Breast epithelium (tissue), 4 donors: ENCODE results near the gene TRPM2. TPM values are rescaled to one million over a fixed set of nuclear protein-coding genes. Genes with fewer than 3 reads are reported as not detected.

Experiments
- DNase-seq, 2 donors: peaks; one replicate each; pipeline ENCODE4 v3.0.0-alpha.2; 2019; ENCODE audit warnings: low spot score in 2 of 2
- H3K27ac ChIP-seq, 2 donors: fragments of 200-600 bp; sonication (generic) in 1 of 2; one replicate each; pipeline ENCODE4 v1.5.1; 2016 to 2019; ENCODE audit warnings: mild to moderate bottlenecking in 1 of 2
- H3K27me3 ChIP-seq, 2 donors: fragments of 200-600 bp; sonication (generic) in 1 of 2; one replicate each; pipeline versions ENCODE4 v1.5.1 to v1.6.0; 2017 to 2019; ENCODE audit warnings: control low read depth in 1 of 2, mild to moderate bottlenecking in 1 of 2
- H3K36me3 ChIP-seq: fragments of 200-600 bp; one replicate; pipeline ENCODE4 v1.5.1; 2019
- H3K4me1 ChIP-seq, 2 donors: fragments of 200-600 bp; sonication (generic); one replicate each; pipeline ENCODE4 v1.5.1; 2016 to 2019; ENCODE audit warnings: control low read depth in 1 of 2
- H3K4me3 ChIP-seq, 3 donors: fragments of 200-600 bp; sonication (generic); 1 replicate in 2 of 3; 2 replicates in 1 of 3; pipeline ENCODE4 v1.5.1; 2016 to 2019; ENCODE audit warnings: mild to moderate bottlenecking in 3 of 3, moderate library complexity in 2 of 3
- H3K9me3 ChIP-seq, 2 donors: fragments of 200-600 bp; sonication (generic) in 1 of 2; one replicate each; pipeline ENCODE4 v1.5.1; 2016 to 2019; ENCODE audit warnings: control low read depth in 1 of 2
- CTCF ChIP-seq, 3 donors: fragments of 450-650 bp; IDR thresholded peaks; one replicate each; pipeline ENCODE4 v1.5.1; 2016 to 2017; ENCODE audit warnings: antibody characterized with exemption in 3 of 3, mild to moderate bottlenecking in 3 of 3, moderate library complexity in 3 of 3
- POLR2A ChIP-seq: fragments of 450-650 bp; IDR thresholded peaks from one replicate; pipeline ENCODE4 v1.6.1; 2016; ENCODE audit warnings: antibody characterized with exemption, mild to moderate bottlenecking, moderate library complexity
- POLR2AphosphoS5 ChIP-seq, 3 donors: sonication (generic); formaldehyde crosslinking; IDR thresholded peaks; one replicate each; pipeline ENCODE4 v1.6.1; 2017; ENCODE audit warnings: antibody characterized with exemption in 3 of 3
- intact Hi-C: fragments of 100-400 bp; cut with DNase I; formaldehyde crosslinking; loops from one replicate; pipeline ENCODE4 v1.15.1; 2023; ENCODE audit warnings: low total_unique reads
- total RNA-seq, 3 donors: library from RNA; depleted of rRNA; stranded (reverse); fragments of >200 nt; gene quantifications; one replicate each; pipeline ENCODE4 v1.1.0, GENCODE V29; 2016

The TRPM2 gene
- total RNA-seq, 3 donors from 2014 or later = 4.3 to 7.9 (median 7.2) TPM

GRCh38 chr21:44374601-44375280 lies 21.3 kb downstream of the TRPM2 start:
- Histone ChIP-seq H3K36me3 (no peaks in the 10 kb centered on the region), H3K27ac (no peak overlapping the region), H3K4me1 (no peaks in the 10 kb centered on the region), H3K9me3 (peaks cover 0 to 7% of the 10 kb centered on the region in 2 donors), H3K27me3 (peaks cover 0 to 70% of the 10 kb centered on the region in 2 donors), H3K4me3 (no peak overlapping the region)
- TF ChIP-seq CTCF (IDR thresholded peaks at IDR 0.05) = no peak
- TF ChIP-seq POLR2AphosphoS5 (IDR thresholded peaks at IDR 0.05) = no peak
- no peak for TF ChIP-seq POLR2A
- DNase-seq = no peak
- intact Hi-C loops = no loop called here

GRCh38 chr21:44375281-44375651 lies 21.8 kb downstream of the TRPM2 start:
- peaks cover 0 to 70% of the 10 kb centered on the region in 2 donors for H3K27me3 ChIP-seq
- no peaks in the 10 kb centered on the region for H3K36me3 ChIP-seq
- no peaks in the 10 kb centered on the region for H3K4me1 ChIP-seq
- H3K9me3 ChIP-seq = peaks cover 0 to 7% of the 10 kb centered on the region in 2 donors
- H3K4me3 ChIP-seq = no peak overlapping the region
- DNase-seq = no peak
- TF ChIP-seq POLR2AphosphoS5 (IDR thresholded peaks at IDR 0.05) (no peak), CTCF (IDR thresholded peaks at IDR 0.05) (no peak), POLR2A (no peak)
- H3K27ac ChIP-seq = no peak overlapping the region
- intact Hi-C loops = no loop called here

GRCh38 chr21:44375761-44376241 lies 22.4 kb downstream of the TRPM2 start:
- Histone ChIP-seq H3K9me3 (peaks cover 0 to 7% of the 10 kb centered on the region in 2 donors), H3K27me3 (peaks cover 0 to 70% of the 10 kb centered on the region in 2 donors), H3K4me1 (no peaks in the 10 kb centered on the region), H3K4me3 (no peak overlapping the region), H3K27ac (no peak overlapping the region), H3K36me3 (no peaks in the 10 kb centered on the region)
- no peak for TF ChIP-seq POLR2A
- no peak for TF ChIP-seq CTCF (IDR thresholded peaks at IDR 0.05)
- no peak for TF ChIP-seq POLR2AphosphoS5 (IDR thresholded peaks at IDR 0.05)
- intact Hi-C loops = no loop called here
- no peak for DNase-seq

GRCh38 chr21:44376606-44377005 lies 23.2 kb downstream of the TRPM2 start:
- intact Hi-C loops = no loop called here
- TF ChIP-seq CTCF (IDR thresholded peaks at IDR 0.05) = no peak
- no peak for TF ChIP-seq POLR2A
- no peak for TF ChIP-seq POLR2AphosphoS5 (IDR thresholded peaks at IDR 0.05)
- H3K27ac ChIP-seq = no peak overlapping the region
- no peak overlapping the region for H3K4me3 ChIP-seq
- peaks cover 0 to 7% of the 10 kb centered on the region in 2 donors for H3K9me3 ChIP-seq
- H3K4me1 ChIP-seq = no peaks in the 10 kb centered on the region
- no peaks in the 10 kb centered on the region for H3K36me3 ChIP-seq
- DNase-seq = no peak
- H3K27me3 ChIP-seq = peaks cover 0 to 71% of the 10 kb centered on the region in 2 donors

DNA sequence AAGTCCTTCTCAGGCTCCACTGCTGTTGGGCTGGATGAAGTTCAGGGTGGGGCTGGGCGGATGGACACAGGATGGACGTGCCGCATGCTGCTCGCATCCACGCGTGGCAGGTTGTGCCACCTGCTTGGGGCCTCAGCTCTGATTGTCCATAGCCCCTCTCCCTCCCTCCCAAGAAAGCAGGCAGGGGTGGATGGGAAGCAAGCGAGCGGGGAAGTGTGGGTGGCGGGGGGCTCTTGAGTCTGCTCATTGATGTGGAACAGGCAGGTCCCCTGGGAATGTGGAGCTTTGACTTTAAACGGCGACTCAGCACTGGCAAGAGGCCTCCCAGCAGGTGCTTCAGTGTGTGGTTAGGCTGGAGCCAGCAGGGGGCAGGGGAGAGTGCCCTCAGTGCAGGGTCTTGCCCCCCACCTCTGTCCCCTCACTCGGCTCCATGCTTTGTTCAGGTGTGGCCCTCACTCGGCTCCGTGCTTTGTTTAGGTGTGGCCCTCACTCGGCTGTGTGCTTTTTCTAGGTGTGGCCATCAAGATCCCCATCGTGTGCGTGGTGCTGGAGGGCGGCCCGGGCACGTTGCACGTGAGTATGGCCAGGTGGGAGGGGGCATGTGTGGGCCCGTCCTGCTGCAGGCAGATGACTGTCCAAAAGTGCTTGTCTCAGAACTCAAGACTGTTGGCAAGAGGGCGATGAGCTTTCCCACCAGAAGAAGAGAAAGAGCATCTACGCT lies 23.9 kb downstream of the TRPM2 start:
- no peaks in the 10 kb centered on the region for H3K4me1 ChIP-seq
- TF ChIP-seq POLR2A (no peak), POLR2AphosphoS5 (IDR thresholded peaks at IDR 0.05) (no peak), CTCF (IDR thresholded peaks at IDR 0.05) (no peak)
- intact Hi-C loops = no loop called here
- no peaks in the 10 kb centered on the region for H3K36me3 ChIP-seq
- H3K27me3 ChIP-seq = peaks cover 0 to 68% of the 10 kb centered on the region in 2 donors
- no peak overlapping the region for H3K27ac ChIP-seq
- no peak overlapping the region for H3K4me3 ChIP-seq
- peaks cover 0 to 7% of the 10 kb centered on the region in 2 donors for H3K9me3 ChIP-seq
- no peak for DNase-seq
